ENCODE results near the gene PPP1R2. TPM values are rescaled to one million over a fixed set of nuclear protein-coding genes. Genes with fewer than 3 reads are reported as not detected.

PPP1R2 gene
- total and polyA plus RNA-seq, 2 of the 13 experiments (the other 11 are each of a cell fraction or from before 2014, with no cell fraction given): 36.5 to 86.5 TPM

- TF ChIP-seq, protein P1, sequence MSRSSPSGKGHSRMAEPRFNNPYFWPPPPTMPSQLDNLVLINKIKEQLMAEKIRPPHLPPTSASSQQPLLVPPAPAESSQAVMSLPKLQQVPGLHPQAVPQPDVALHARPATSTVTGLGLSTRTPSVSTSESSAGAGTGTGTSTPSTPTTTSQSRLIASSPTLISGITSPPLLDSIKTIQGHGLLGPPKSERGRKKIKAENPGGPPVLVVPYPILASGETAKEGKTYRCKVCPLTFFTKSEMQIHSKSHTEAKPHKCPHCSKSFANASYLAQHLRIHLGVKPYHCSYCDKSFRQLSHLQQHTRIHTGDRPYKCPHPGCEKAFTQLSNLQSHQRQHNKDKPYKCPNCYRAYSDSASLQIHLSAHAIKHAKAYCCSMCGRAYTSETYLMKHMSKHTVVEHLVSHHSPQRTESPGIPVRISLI (CRISPR knock-in tag; IDR thresholded peaks at IDR 0.05; ENCODE audit: borderline replicate concordance): peak; percentile 64; the same call in 1 of the 2 replicates
- peak; percentile 41; the same call in 1 of the 2 replicates for TF ChIP-seq NR2F6 (IDR thresholded peaks at IDR 0.05)
- TF ChIP-seq NR2F6 (CRISPR knock-in tag; IDR thresholded peaks at IDR 0.05): 0 out of 2 replicates have a peak, but pooled peaks have one; percentile 34
- TF ChIP-seq ZNF414 (CRISPR knock-in tag; IDR thresholded peaks at IDR 0.05): no peak
- no peak for TF ChIP-seq CSRNP2 (CRISPR knock-in tag; conservative IDR thresholded peaks at IDR 0.05; ENCODE audit: low read depth)
- TF ChIP-seq FOXP4 (CRISPR knock-in tag; IDR thresholded peaks at IDR 0.05): peak; percentile 83
- 0 out of 2 replicates have a peak, but pooled peaks have one; percentile 30 for TF ChIP-seq ARID3A (IDR thresholded peaks at IDR 0.05; ENCODE audit: low read depth, low read length)
- TF ChIP-seq ZNF850 (CRISPR knock-in tag; conservative IDR thresholded peaks at IDR 0.05): no peak
- no peak for TF ChIP-seq ZNF205 (CRISPR knock-in tag; IDR thresholded peaks at IDR 0.05)
- TF ChIP-seq ZBTB49 (CRISPR knock-in tag; IDR thresholded peaks at IDR 0.05; ENCODE audit: borderline replicate concordance): no peak
- peak; percentile 52; the same call in 1 of the 2 replicates for TF ChIP-seq ZBTB20 (CRISPR knock-in tag; IDR thresholded peaks at IDR 0.05; ENCODE audit: borderline replicate concordance, low read depth)
- TF ChIP-seq, protein P2, sequence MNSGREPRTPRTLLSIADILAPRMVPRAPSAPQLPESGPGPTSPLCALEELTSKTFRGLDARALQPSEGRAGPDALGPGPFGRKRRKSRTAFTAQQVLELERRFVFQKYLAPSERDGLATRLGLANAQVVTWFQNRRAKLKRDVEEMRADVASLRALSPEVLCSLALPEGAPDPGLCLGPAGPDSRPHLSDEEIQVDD (CRISPR knock-in tag; IDR thresholded peaks at IDR 0.05; ENCODE audit: borderline replicate concordance): no peak
- TF ChIP-seq, protein P3, sequence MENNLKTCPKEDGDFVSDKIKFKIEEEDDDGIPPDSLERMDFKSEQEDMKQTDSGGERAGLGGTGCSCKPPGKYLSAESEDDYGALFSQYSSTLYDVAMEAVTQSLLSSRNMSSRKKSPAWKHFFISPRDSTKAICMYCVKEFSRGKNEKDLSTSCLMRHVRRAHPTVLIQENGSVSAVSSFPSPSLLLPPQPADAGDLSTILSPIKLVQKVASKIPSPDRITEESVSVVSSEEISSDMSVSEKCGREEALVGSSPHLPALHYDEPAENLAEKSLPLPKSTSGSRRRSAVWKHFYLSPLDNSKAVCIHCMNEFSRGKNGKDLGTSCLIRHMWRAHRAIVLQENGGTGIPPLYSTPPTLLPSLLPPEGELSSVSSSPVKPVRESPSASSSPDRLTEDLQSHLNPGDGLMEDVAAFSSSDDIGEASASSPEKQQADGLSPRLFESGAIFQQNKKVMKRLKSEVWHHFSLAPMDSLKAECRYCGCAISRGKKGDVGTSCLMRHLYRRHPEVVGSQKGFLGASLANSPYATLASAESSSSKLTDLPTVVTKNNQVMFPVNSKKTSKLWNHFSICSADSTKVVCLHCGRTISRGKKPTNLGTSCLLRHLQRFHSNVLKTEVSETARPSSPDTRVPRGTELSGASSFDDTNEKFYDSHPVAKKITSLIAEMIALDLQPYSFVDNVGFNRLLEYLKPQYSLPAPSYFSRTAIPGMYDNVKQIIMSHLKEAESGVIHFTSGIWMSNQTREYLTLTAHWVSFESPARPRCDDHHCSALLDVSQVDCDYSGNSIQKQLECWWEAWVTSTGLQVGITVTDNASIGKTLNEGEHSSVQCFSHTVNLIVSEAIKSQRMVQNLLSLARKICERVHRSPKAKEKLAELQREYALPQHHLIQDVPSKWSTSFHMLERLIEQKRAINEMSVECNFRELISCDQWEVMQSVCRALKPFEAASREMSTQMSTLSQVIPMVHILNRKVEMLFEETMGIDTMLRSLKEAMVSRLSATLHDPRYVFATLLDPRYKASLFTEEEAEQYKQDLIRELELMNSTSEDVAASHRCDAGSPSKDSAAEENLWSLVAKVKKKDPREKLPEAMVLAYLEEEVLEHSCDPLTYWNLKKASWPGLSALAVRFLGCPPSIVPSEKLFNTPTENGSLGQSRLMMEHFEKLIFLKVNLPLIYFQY (CRISPR knock-in tag; IDR thresholded peaks at IDR 0.05; ENCODE audit: borderline replicate concordance): no peak
These were observed 5.4 kb upstream of the PPP1R2 start (continued) for GRCh38 chr3:195548501-195548900.
